ENCODE data around the gene CD9. TPM values are rescaled to one million over a fixed set of nuclear protein-coding genes. Genes with fewer than 3 reads are reported as not detected.

CD9 gene
- total RNA-seq, 1 donor from 2014 or later: 6.0 TPM

DNA sequence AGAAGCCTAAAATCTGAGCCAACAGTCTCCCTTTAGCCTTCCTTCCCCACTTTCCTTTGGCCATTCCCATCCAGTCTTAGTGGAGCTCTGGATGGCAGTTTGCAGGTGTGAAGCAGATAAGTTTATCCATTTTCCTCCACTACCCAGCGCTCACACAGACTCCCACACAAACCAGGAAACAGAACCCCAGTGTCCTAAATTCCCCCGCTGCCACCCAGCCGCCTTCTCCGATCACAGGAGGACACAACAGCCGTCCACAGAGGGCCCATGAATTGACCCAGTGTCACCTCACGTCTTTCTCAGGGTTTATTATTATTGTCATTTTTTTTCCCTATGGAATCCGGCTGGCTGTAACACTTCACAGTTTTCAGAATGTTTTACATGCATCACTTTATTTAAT, 16.4 kb downstream of the CD9 start:
- Mint-ChIP-seq H3K27ac (no peak overlapping the region), H3K4me3 (ENCODE audit: low read depth) (no peak overlapping the region)
- no peak for DNase-seq (ENCODE audit: low spot score, unreplicated experiment)

DNA sequence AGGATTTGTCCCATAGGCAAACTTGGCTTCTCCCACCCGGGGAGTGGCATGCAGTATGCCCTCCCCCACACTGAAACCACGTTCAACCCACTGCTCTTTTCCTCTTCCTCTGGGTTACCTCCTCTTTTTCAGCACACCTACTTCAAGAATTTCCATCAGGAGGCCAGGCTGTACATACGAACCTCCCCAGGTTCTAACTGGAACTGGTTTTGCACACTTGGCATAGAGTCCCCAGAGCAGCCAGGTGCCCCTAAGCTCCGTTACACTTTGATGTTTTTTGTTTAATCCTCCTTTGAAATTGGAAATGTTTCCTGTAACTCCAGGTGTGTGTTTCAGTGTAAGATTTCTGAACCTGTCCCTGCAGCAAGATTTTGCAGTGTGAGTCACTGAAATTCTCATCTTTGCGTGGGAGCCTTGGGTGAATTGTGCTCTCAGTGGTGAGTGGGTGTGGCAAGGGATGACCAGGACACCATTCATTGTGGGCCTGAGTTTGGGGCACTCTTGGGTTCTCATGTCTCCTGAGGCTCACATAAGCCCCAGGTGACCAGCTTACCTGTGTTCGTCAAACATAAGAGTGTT, 18.2 kb downstream of the CD9 start:
- Mint-ChIP-seq H3K27ac (no peak overlapping the region), H3K4me1 (ENCODE audit: low read depth) (peaks cover 19% of the 10 kb centered on the region), H3K9me3 (ENCODE audit: low read depth) (no peaks in the 10 kb centered on the region), H3K36me3 (ENCODE audit: insufficient read depth) (no peaks in the 10 kb centered on the region), H3K27me3 (peaks cover 42% of the 10 kb centered on the region), H3K4me3 (ENCODE audit: low read depth) (no peak overlapping the region)
- TF ChIP-seq, protein P1, sequence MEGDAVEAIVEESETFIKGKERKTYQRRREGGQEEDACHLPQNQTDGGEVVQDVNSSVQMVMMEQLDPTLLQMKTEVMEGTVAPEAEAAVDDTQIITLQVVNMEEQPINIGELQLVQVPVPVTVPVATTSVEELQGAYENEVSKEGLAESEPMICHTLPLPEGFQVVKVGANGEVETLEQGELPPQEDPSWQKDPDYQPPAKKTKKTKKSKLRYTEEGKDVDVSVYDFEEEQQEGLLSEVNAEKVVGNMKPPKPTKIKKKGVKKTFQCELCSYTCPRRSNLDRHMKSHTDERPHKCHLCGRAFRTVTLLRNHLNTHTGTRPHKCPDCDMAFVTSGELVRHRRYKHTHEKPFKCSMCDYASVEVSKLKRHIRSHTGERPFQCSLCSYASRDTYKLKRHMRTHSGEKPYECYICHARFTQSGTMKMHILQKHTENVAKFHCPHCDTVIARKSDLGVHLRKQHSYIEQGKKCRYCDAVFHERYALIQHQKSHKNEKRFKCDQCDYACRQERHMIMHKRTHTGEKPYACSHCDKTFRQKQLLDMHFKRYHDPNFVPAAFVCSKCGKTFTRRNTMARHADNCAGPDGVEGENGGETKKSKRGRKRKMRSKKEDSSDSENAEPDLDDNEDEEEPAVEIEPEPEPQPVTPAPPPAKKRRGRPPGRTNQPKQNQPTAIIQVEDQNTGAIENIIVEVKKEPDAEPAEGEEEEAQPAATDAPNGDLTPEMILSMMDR (IDR thresholded peaks at IDR 0.05; ENCODE audit: unreplicated experiment): no peak
- DNase-seq (ENCODE audit: low spot score, unreplicated experiment): no peak

More for the DNA sequence above, 16.4 kb downstream of the CD9 start:
- Mint-ChIP-seq H3K36me3 (ENCODE audit: insufficient read depth) (no peaks in the 10 kb centered on the region), H3K9me3 (ENCODE audit: low read depth) (no peaks in the 10 kb centered on the region), H3K27me3 (peaks cover 55% of the 10 kb centered on the region), H3K4me1 (ENCODE audit: low read depth) (peaks cover 10% of the 10 kb centered on the region)
- TF ChIP-seq, protein P1 (IDR thresholded peaks at IDR 0.05; ENCODE audit: unreplicated experiment): no peak

DNA sequence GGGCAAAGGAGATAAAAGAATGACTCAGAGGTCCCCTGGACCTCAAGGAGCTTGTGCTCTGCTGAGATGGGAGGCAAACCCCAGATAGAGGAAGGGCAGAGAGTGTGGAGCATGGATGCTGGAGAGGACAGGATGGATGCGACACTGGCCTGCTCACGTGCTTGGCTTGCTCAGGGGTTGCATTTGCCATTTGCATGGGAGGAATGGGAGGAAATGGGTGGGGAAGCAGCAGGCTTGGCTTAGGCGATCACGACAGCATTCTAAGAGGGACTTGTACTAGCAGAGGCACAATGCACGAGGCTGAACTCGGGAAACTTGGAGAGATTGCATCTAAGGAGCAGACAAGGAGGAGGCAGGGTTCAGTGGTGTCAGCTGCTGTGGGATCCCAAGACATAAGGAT, 19.8 kb downstream of the CD9 start:
- Mint-ChIP-seq H3K27me3 (peaks cover 27% of the 10 kb centered on the region), H3K4me3 (ENCODE audit: low read depth) (no peak overlapping the region), H3K27ac (no peak overlapping the region), H3K9me3 (ENCODE audit: low read depth) (no peaks in the 10 kb centered on the region), H3K36me3 (ENCODE audit: insufficient read depth) (no peaks in the 10 kb centered on the region), H3K4me1 (ENCODE audit: low read depth) (peaks cover 19% of the 10 kb centered on the region)
- DNase-seq (ENCODE audit: low spot score, unreplicated experiment): no peak
- TF ChIP-seq, protein P1 (IDR thresholded peaks at IDR 0.05; ENCODE audit: unreplicated experiment): no peak

DNA sequence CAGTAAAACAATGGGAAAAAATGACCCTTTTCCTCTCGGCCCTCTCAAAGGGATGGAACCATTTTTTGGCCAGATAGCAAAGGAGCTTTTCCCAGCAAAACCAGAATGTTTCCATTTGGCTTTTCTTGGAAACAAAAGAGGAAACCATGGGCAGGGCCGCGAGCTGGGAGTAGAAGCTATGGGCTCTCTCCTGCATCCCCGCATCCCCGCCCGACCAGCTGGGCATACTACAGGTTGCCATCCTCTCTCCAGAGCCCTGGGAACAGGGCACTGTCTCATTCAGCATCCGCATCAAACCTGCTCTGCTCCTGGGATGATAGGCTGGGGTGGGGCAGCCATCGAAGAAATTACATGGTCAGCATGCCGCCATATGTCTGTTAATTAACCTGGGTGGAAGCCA, 20.9 kb downstream of the CD9 start:
- H3K4me1 Mint-ChIP-seq (ENCODE audit: low read depth): peaks cover 14% of the 10 kb centered on the region
- peaks cover 19% of the 10 kb centered on the region for H3K27me3 Mint-ChIP-seq
- H3K36me3 Mint-ChIP-seq (ENCODE audit: insufficient read depth): no peaks in the 10 kb centered on the region
- no peak for DNase-seq (ENCODE audit: low spot score, unreplicated experiment)
- no peaks in the 10 kb centered on the region for H3K9me3 Mint-ChIP-seq (ENCODE audit: low read depth)
- no peak overlapping the region for H3K4me3 Mint-ChIP-seq (ENCODE audit: low read depth)
- TF ChIP-seq, protein P1 (IDR thresholded peaks at IDR 0.05; ENCODE audit: unreplicated experiment): no peak
- H3K27ac Mint-ChIP-seq: no peak overlapping the region

DNA sequence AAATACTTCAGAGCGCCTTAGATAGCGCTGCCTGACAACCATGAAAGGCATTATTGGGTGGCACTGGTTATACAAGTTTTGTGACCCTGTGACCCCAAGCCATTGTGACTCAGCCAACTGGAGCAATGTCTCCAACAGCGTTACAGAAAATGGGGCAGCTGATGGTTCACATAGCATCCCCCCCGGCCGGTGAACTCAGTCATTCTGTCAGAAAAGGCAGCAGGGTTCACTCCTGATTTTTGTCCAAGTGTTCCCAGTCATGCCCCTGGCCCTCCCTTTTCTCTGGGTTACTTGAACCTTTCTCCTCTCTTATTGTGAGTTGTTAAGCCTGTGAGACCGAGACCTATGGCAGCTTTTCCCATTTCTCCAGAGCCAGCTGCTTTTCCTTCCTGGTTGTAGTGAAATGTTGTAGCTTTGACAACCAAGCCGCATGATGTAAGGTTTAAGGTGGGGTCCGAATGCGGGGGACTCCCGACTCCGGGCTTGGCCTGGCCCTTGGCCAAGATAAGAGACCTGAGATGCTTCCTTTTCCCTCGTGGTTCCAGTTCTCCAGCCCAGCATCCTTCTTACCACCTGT, 22.0 kb downstream of the CD9 start:
- no peak overlapping the region for H3K4me3 Mint-ChIP-seq (ENCODE audit: low read depth)
- TF ChIP-seq, protein P1 (IDR thresholded peaks at IDR 0.05; ENCODE audit: unreplicated experiment): no peak
- H3K27ac Mint-ChIP-seq: peak overlapping the region; percentile 63
- DNase-seq (ENCODE audit: low spot score, unreplicated experiment): no peak
- H3K4me1 Mint-ChIP-seq (ENCODE audit: low read depth): peaks cover 11% of the 10 kb centered on the region
- H3K9me3 Mint-ChIP-seq (ENCODE audit: low read depth): no peaks in the 10 kb centered on the region
- H3K27me3 Mint-ChIP-seq: peaks cover 16% of the 10 kb centered on the region
- no peaks in the 10 kb centered on the region for H3K36me3 Mint-ChIP-seq (ENCODE audit: insufficient read depth)

All from progenitor cell of endocrine pancreas (in vitro differentiated cells).